HG03575 (cell line): Measurements from ENCODE around the gene PPP6R2.

Source experiments
- ATAC-seq: cut with Tn5 transposase; IDR thresholded peaks from one replicate; pipeline ENCODE4 v1.9.1; 2021; ENCODE audit not compliant: unreplicated experiment, insufficient number of reproducible peaks, low FRiP score; ENCODE audit errors: extremely low read depth

Gene PPP6R2

GRCh38 chr22:50487290-50488005 is 144.3 kb downstream of the PPP6R2 start:
- ATAC-seq: no peak

- ATAC-seq: no peak
Measured at GRCh38 chr22:50488006-50488677, 145.0 kb downstream of the PPP6R2 start.

GRCh38 chr22:50488886-50489285 is 145.8 kb downstream of the PPP6R2 start:
- no peak for ATAC-seq

- no peak for ATAC-seq
Measured at GRCh38 chr22:50489363-50490243, 146.5 kb downstream of the PPP6R2 start.

- ATAC-seq: no peak
Measured at GRCh38 chr22:50490531-50491308, 147.6 kb downstream of the PPP6R2 start.
